Measurements from ENCODE around the gene LACTB. TPM values are rescaled to one million over a fixed set of nuclear protein-coding genes. Genes with fewer than 3 reads are reported as not detected.

LACTB gene
- total RNA-seq, 1 experiment from 2014 or later = 4.4 TPM

DNA sequence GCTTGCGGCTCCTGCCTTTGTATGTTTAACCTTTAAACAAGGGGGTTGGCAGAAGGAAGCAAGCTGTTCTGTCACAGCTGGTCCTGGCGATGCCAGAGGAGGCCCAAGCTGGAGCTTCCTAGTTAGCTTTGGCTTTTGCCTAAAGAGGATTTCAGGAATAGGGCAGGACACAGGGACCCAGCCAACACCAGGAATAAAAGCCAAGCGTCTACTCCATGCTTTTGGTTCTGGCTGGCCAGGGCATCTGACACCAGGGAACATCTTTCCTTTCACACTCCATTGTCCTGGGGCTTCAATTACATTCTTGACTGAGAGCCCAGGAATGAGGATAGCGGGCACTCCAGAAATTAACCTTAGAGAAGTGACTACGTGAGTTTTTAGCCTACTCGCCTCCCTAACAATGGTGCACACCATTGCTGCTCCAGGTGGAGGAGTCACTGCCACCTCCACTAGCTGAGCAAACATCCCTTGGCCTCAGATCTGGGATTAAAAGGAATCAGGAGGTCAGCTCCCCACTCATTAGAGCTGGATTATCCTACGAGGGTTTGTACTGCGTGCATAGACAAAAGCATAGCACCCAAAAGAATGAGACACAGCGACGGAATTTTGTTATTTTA, 40.9 kb upstream of the LACTB start:
- no peaks in the 10 kb centered on the region for H3K4me1 ChIP-seq (ENCODE audit: insufficient read depth, low read length, poor library complexity, severe bottlenecking)
- intact Hi-C loops (cut with micrococcal nuclease; ENCODE audit: unreplicated experiment) = no loop called here
- BruUV-seq (replicated peaks) = no TSS peak
- no peaks in the 10 kb centered on the region for H3K9me3 ChIP-seq (ENCODE audit: low read depth, low read length, poor library complexity, severe bottlenecking)
- no peak overlapping the region for H3K27ac ChIP-seq (ENCODE audit: low read depth, low read length, poor library complexity, severe bottlenecking)
- H3K27me3 ChIP-seq (replicated peaks; ENCODE audit: insufficient read depth, low read depth, low read length, poor library complexity) = no peaks in the 10 kb centered on the region
- POLR2A ChIA-PET (ENCODE audit: low non-redundant PET) = no interaction called here
- CTCF ChIA-PET = no interaction called here
- TF ChIP-seq, protein P1, sequence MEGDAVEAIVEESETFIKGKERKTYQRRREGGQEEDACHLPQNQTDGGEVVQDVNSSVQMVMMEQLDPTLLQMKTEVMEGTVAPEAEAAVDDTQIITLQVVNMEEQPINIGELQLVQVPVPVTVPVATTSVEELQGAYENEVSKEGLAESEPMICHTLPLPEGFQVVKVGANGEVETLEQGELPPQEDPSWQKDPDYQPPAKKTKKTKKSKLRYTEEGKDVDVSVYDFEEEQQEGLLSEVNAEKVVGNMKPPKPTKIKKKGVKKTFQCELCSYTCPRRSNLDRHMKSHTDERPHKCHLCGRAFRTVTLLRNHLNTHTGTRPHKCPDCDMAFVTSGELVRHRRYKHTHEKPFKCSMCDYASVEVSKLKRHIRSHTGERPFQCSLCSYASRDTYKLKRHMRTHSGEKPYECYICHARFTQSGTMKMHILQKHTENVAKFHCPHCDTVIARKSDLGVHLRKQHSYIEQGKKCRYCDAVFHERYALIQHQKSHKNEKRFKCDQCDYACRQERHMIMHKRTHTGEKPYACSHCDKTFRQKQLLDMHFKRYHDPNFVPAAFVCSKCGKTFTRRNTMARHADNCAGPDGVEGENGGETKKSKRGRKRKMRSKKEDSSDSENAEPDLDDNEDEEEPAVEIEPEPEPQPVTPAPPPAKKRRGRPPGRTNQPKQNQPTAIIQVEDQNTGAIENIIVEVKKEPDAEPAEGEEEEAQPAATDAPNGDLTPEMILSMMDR (conservative IDR thresholded peaks at IDR 0.05; ENCODE audit: low read depth, low read length) = no peak
- no peak for TF ChIP-seq EZH2 (IDR thresholded peaks at IDR 0.05; ENCODE audit: borderline replicate concordance, low read depth, low read length, poor library complexity, severe bottlenecking)
- no peak overlapping the region for H3K4me3 ChIP-seq (ENCODE audit: low read depth, low read length, poor library complexity, severe bottlenecking)
- DNase-seq (ENCODE audit: low spot score) = no peak
- no peaks in the 10 kb centered on the region for H3K36me3 ChIP-seq (ENCODE audit: insufficient read depth, low read length, poor library complexity, severe bottlenecking)

DNA sequence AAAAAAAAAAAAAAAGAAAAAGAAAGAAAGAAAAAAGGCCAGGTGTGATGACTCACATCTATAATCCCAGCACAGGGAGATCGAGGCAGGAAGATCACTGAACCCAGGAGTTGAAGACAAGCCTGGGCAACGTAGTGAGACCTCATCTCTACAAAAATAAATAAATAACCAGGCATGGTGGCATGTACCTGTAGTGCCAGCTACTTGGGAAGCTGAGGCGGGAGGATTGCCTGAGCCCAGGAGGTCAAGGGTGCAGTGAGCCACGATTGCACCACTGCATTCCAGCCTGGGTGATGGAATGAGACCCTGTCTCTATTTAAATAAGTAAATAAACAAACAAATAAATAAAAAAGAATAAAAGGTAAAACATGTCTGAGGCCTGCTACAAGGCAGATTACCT, 39.3 kb upstream of the LACTB start:
- intact Hi-C loops (cut with micrococcal nuclease; ENCODE audit: unreplicated experiment) = no loop called here
- TF ChIP-seq EZH2 (IDR thresholded peaks at IDR 0.05; ENCODE audit: borderline replicate concordance, low read depth, low read length, poor library complexity, severe bottlenecking) = no peak
- Histone ChIP-seq H3K36me3 (ENCODE audit: insufficient read depth, low read length, poor library complexity, severe bottlenecking) (no peaks in the 10 kb centered on the region), H3K4me1 (ENCODE audit: insufficient read depth, low read length, poor library complexity, severe bottlenecking) (no peaks in the 10 kb centered on the region), H3K4me3 (ENCODE audit: low read depth, low read length, poor library complexity, severe bottlenecking) (no peak overlapping the region), H3K27me3 (replicated peaks; ENCODE audit: insufficient read depth, low read depth, low read length, poor library complexity) (no peaks in the 10 kb centered on the region), H3K9me3 (ENCODE audit: low read depth, low read length, poor library complexity, severe bottlenecking) (no peaks in the 10 kb centered on the region), H3K27ac (ENCODE audit: low read depth, low read length, poor library complexity, severe bottlenecking) (no peak overlapping the region)
- BruUV-seq (replicated peaks) = no TSS peak
- CTCF ChIA-PET = no interaction called here
- POLR2A ChIA-PET (ENCODE audit: low non-redundant PET) = no interaction called here
- DNase-seq (ENCODE audit: low spot score) = no peak

DNA sequence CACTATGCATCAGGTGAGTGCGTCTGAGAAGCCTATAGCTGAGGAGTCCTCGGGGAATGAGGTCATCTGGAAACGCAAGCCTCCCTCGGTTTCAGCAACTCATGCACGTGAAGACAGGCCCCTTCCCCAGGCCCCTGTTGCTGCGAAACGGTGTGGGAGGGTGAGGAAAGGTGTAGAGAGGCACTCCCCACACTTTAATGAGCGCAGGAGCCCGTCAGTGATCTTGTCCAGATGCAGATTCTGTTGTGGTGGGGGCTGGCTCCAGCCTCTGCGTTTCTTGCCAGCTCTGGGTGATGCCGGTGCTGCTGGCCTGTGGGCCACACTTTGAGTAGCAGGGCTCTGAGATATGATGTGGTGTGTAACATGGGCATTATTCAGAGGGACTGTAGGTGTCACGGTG, 38.6 kb upstream of the LACTB start:
- POLR2A ChIA-PET (ENCODE audit: low non-redundant PET) = no interaction called here
- Histone ChIP-seq H3K4me1 (ENCODE audit: insufficient read depth, low read length, poor library complexity, severe bottlenecking) (no peaks in the 10 kb centered on the region), H3K9me3 (ENCODE audit: low read depth, low read length, poor library complexity, severe bottlenecking) (no peaks in the 10 kb centered on the region), H3K27ac (ENCODE audit: low read depth, low read length, poor library complexity, severe bottlenecking) (no peak overlapping the region), H3K27me3 (replicated peaks; ENCODE audit: insufficient read depth, low read depth, low read length, poor library complexity) (no peaks in the 10 kb centered on the region), H3K36me3 (ENCODE audit: insufficient read depth, low read length, poor library complexity, severe bottlenecking) (no peaks in the 10 kb centered on the region), H3K4me3 (ENCODE audit: low read depth, low read length, poor library complexity, severe bottlenecking) (no peak overlapping the region)
- TF ChIP-seq EZH2 (IDR thresholded peaks at IDR 0.05; ENCODE audit: borderline replicate concordance, low read depth, low read length, poor library complexity, severe bottlenecking) = no peak
- TF ChIP-seq, protein P1 (conservative IDR thresholded peaks at IDR 0.05; ENCODE audit: low read depth, low read length) = no peak
- BruUV-seq (replicated peaks) = no TSS peak
- DNase-seq (ENCODE audit: low spot score) = no peak
- CTCF ChIA-PET = no interaction called here
- intact Hi-C loops (cut with micrococcal nuclease; ENCODE audit: unreplicated experiment) = no loop called here

DNA sequence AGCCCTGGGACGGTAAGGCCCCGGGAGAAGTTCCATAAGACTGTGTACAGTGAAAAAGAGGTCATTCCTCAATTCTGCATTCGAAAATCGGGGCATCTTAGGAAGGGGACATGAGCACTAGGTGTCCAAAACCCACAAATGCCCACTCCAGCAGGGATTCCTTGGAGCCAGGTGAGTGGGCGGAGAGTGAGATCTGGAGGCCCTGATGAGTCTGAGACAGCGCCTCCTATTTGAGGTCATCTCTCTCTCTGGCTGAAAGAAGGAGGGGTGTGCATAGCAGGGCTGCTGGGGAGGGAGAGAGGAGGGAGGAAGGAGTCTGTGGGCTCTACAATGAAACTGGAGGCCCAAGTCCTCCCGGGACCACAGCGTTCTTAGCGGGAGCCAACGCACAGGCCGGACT, 38.1 kb upstream of the LACTB start:
- no peak for DNase-seq (ENCODE audit: low spot score)
- POLR2A ChIA-PET (ENCODE audit: low non-redundant PET) = no interaction called here
- intact Hi-C loops (cut with micrococcal nuclease; ENCODE audit: unreplicated experiment) = no loop called here

More for the DNA sequence above, 38.1 kb upstream of the LACTB start:
- Histone ChIP-seq H3K27ac (ENCODE audit: low read depth, low read length, poor library complexity, severe bottlenecking) (no peak overlapping the region), H3K27me3 (replicated peaks; ENCODE audit: insufficient read depth, low read depth, low read length, poor library complexity) (no peaks in the 10 kb centered on the region), H3K36me3 (ENCODE audit: insufficient read depth, low read length, poor library complexity, severe bottlenecking) (no peaks in the 10 kb centered on the region), H3K4me1 (ENCODE audit: insufficient read depth, low read length, poor library complexity, severe bottlenecking) (no peaks in the 10 kb centered on the region), H3K4me3 (ENCODE audit: low read depth, low read length, poor library complexity, severe bottlenecking) (no peak overlapping the region), H3K9me3 (ENCODE audit: low read depth, low read length, poor library complexity, severe bottlenecking) (no peaks in the 10 kb centered on the region)
- BruUV-seq (replicated peaks) = no TSS peak
- CTCF ChIA-PET = no interaction called here
- TF ChIP-seq, protein P1 (conservative IDR thresholded peaks at IDR 0.05; ENCODE audit: low read depth, low read length) = no peak
- TF ChIP-seq EZH2 (IDR thresholded peaks at IDR 0.05; ENCODE audit: borderline replicate concordance, low read depth, low read length, poor library complexity, severe bottlenecking) = no peak

Data from A673 (cell line).